Measurements from ENCODE around the gene ASCL4.
"Not testable (repeated sequence)": the region's sequence is repeated elsewhere in the genome, so short reads cannot be mapped to it uniquely, and the experiment has no call there.

Gene ASCL4

GRCh38 chr12:107774349-107775029 lies at the start of gene ASCL4:
Gene ASCL4 (plus strand): TSS chr12:107774704. CDS start chr12:107775219, 515 bp downstream.
- DNase-seq: no peak

DNA sequence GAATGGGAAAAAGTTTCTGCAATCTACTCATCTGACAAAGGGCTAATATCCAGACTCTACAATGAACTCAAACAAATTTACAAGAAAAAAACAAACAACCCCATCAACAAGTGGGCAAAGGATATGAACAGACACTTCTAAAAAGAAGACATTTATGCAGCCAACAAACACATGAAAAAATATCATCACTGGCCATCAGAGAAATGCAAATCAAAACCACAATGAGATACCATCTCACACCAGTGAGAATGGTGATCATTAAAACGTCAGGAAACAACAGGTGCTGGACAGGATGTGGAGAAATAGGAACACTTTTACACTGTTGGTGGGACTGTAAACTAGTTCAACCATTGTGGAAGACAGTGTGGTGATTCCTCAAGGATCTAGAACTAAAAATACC lies 47.2 kb upstream of the ASCL4 start:
- not testable (repeated sequence) for DNase-seq

DNA sequence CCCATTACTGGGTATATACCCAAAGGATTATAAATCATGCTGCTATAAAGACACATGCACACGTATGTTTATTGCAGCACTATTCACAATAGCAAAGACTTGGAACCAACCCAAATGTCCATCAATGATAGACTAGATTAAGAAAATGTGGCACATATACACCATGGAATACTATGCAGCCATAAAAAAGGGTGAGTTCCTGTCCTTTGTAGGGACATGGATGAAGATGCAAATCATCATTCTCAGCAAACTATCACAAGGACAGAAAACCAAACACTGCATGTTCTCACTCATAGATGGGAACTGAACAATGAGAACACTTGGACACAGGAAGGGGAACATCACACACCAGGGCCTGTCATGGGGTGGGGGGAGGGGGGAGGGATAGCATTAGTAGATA lies 46.8 kb upstream of the ASCL4 start:
- not testable (repeated sequence) for DNase-seq

- no peak for DNase-seq
Measured at GRCh38 chr12:107730618-107731341, 43.7 kb upstream of the ASCL4 start.

DNA sequence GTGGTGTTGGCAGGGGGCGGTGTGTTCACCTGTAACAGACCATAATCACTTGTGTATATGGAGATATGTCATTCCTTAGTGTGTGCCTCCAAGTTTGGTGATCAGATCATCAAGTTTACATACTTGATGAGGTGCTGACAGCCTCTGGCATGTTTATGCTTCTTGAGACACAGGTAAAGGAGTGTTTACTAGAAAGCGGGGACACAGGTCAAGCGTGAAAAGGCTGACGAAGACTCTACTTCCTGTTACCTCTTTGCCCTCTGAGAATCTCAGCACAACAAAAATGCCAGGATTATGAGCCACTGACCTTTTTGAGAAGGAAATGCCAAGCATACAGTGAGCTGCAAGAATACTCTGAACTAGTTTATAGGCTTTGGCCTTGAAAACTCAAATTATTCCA lies 43.1 kb upstream of the ASCL4 start:
- DNase-seq: no peak

- no peak for DNase-seq
Measured at GRCh38 chr12:107732365-107732764, 42.1 kb upstream of the ASCL4 start.

DNA sequence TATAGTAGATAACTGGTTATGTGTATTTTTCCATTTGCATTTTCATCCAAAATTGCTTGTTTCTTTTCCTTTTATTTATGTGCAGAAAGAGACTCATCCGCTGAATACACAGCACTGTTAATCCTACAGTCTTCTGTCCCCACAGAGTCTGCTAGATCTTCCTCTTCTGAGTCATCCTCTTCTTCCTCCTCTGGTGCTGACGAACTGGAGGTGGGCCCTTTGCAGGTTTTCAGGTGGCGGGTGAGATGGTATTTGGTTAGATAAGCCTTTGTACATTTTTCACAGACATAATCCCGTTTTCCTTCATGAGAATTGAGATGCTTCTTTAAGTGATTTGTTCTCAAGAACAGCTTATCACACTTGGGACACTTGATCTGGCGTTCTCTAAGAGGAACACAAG lies 40.4 kb upstream of the ASCL4 start:
- DNase-seq: no peak

- no peak for DNase-seq
Measured at GRCh38 chr12:107735763-107736162, 38.7 kb upstream of the ASCL4 start.

GRCh38 chr12:107736914-107737313 lies 37.6 kb upstream of the ASCL4 start:
- DNase-seq: no peak

GRCh38 chr12:107748472-107748871 lies 26.0 kb upstream of the ASCL4 start:
- DNase-seq: no peak

- no peak for DNase-seq
Measured at GRCh38 chr12:107749083-107749482, 25.4 kb upstream of the ASCL4 start.

GRCh38 chr12:107759410-107759809 lies 15.1 kb upstream of the ASCL4 start:
- DNase-seq: no peak

- no peak for DNase-seq
Measured at GRCh38 chr12:107760207-107760808, 14.2 kb upstream of the ASCL4 start.

- peak; percentile 81 for DNase-seq
Measured at GRCh38 chr12:107760809-107761501, 13.5 kb upstream of the ASCL4 start, which contains the start of gene PRDM4. Gene PRDM4 (minus strand): TSS chr12:107761137. CDS start chr12:107760515, 622 bp downstream.

- DNase-seq: no peak
Measured at GRCh38 chr12:107761502-107761904, 13.0 kb upstream of the ASCL4 start.

DNA sequence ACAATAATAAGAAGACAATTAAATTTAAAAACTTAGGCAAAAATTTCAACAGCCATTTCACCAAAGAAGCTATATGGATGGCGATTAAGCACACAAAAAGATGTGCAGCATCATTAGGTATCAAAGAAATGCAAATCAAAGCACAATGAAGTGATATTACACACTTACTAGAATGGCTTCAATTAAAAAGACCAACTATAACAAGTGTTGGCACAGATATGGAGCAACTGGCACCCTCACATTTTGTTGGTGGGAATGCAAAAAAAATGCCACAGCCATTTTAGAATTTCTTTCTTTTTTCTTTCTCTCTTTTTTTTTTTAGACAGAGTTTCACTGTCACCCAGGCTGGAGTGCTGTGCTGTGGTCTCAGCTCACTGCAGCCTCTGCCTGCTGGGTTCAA lies 11.6 kb upstream of the ASCL4 start:
- no peak for DNase-seq

DNA sequence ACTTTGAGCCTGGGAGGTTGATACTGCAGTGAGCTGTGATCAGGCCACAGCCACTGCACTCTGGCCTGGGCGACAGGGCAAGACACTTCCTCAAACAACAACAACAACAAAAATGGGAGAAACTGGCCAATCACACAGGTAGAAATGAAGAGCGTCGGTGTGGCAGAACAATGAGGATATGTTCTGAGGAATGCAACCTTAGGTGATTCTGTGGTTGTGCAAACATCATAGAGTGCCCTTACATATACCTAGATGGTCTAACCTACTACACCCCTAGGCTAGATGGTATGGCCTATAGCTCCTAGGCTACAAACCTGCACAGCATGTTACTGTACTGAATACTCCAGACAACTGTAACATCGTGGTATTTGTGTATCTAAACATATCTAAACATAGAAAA lies 9.9 kb upstream of the ASCL4 start:
- DNase-seq: no peak

DNA sequence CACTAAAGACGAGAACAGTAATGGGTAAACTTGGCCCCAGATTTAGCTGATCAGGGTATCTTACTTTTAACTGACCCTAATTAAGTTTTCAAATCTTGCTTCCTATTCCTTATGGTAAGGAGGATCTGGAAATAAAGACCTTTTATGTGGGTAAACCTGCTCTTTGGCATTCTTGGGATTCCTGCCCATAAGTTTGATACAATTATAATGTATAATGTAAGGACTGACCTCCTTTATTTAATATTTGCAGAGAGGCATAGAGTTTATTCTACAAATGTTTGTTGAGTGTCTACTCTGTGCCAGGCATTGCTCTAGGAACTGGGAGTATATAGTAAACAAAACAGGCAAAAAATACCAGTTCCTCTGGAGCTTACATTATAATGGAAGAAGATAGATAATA lies 9.2 kb upstream of the ASCL4 start:
- no peak for DNase-seq

GRCh38 chr12:107767466-107767865 lies 7.0 kb upstream of the ASCL4 start:
- DNase-seq: no peak

DNA sequence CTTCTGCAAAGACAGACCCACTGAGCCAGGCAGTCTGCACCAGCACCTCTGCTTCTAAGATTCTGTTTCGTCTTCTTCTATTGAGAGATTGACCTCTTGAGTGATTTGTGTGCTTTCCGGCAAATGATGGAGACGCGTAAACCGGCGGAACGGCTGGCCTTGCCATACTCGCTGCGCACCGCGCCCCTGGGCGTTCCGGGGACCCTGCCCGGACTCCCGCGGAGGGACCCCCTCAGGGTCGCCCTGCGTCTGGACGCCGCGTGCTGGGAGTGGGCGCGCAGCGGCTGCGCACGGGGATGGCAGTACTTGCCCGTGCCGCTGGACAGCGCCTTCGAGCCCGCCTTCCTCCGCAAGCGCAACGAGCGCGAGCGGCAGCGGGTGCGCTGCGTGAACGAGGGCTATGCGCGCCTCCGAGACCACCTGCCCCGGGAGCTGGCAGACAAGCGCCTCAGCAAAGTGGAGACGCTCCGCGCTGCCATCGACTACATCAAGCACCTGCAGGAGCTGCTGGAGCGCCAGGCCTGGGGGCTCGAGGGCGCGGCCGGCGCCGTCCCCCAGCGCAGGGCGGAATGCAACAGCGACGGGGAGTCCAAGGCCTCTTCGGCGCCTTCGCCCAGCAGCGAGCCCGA lies 703 bp downstream of the ASCL4 start:
- no peak for DNase-seq

DNA sequence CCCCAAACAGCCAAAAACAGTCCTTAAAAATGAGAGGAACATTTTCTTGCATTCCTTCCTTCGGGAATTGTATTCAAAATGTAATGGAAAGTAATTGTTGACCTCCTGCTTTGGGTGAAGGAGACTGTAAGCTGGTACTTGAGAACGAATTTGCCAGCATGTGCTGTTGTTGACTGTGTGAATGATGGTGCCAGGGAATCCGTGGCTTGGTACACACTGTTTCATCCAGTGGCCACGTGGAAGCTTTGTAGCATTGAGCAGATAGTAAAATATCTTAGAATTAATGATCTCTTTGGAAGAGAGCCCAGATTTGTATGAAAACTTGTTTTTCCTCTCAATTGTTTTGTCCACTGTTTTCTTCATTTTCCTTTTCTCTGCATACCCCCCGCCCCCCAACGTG lies 1.7 kb downstream of the ASCL4 start:
- DNase-seq: no peak

DNA sequence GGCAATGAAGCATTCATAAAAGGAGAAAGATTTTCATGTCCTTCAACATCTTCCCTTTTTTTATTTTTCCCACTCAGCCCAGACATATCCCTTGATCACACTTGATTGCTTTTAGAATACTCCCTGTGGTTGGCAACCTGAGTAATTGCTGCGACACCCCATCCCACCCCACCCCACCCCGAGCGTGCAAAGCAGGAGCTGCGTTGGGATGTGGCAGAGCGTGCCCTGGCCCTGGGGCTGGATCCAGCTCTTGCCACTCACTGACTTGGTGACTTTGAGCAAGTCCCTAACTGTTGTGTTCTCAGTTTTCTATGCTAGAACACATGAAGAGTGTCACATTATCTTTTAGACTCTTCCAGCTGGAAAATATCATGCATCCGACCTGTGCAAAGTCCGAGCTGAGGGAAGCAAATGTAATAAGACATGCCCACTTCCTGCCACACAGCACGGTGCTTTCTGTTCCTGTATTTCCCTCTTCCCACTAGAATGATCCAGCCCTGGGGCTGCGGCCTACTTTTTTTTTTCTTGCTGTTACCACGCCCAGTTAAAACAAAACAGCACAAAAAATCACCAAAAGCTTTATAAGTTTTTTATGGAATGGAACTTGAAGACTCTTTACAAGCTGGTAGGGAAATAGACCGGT lies 4.0 kb downstream of the ASCL4 start:
- no peak for DNase-seq
